ENCODE results near the gene ME1. TPM values are rescaled to one million over a fixed set of nuclear protein-coding genes. Genes with fewer than 3 reads are reported as not detected.

ME1 gene
- total RNA-seq, 1 experiment from 2014 or later: 40.5 TPM

DNA sequence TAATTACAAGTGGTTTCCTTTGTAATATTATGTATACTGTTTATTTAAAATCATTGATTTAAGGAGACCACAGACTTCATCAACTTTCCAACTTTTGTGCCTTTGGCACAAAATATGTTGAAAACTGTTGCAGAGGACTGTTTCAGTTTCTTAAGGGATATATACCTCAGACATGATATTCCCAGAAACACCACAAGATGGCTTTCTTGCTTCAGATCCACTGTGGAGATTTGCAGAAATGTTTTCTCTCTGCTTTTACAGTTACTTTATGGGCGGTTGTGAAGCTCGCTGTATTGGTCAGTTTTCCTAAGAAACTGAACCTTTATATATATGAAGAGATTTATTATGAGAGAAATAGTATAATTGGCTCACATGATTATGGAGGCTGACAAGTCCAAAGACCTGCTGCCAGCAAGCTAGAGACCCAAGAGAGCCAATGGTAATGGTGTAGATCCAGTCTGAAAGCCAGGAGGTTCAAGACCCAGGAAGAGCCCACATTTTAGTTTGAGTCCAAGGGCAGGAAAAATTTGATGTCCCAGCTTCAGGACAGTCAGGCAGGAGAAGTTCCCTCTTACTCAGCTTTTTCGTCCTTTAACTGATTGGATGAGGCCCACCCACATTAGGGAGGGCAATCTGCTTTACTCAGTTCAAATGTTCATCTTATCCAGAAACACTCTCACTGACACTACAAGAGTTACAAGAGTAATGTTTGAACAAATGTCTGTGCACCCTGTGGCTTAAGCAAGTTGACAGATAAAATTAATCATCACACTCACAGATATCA is 12.8 kb downstream of the ME1 start:
- H3K9me3 ChIP-seq (ENCODE audit: control insufficient read depth in 1 of 2, insufficient read depth in 1 of 2, low read depth in 1 of 2, low read length in 2 of 2): no peaks in the 10 kb centered on the region; a peak in 1 of 4 replicates
- no peaks in the 10 kb centered on the region for H3K27me3 ChIP-seq (ENCODE audit: insufficient read depth, low read length)
- H3K4me3 ChIP-seq (replicated peaks in 1 of 2; ENCODE audit: low read depth in 1 of 2, low read length in 2 of 2): no peak overlapping the region
- BruUV-seq (replicated peaks): no TSS peak
- intact Hi-C loops (cut with micrococcal nuclease): loop anchor here (1.0 to 5.0 kb wide), 2 partner anchors 94 to 196 kb away; partner anchors contain the start of gene PRSS35
- H4K20me1 ChIP-seq (ENCODE audit: insufficient read depth): peaks cover 3% of the 10 kb centered on the region; the same call in 1 of the 2 replicates
- no peaks in the 10 kb centered on the region; the same call in 1 of the 2 replicates for H3K9me2 ChIP-seq (ENCODE audit: insufficient read depth)
- TF ChIP-seq CEBPB (IDR thresholded peaks at IDR 0.05; ENCODE audit: low read depth): no peak
- TF ChIP-seq, protein P1, sequence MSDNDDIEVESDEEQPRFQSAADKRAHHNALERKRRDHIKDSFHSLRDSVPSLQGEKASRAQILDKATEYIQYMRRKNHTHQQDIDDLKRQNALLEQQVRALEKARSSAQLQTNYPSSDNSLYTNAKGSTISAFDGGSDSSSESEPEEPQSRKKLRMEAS (IDR thresholded peaks at IDR 0.05): no peak
- TF ChIP-seq, protein P2, sequence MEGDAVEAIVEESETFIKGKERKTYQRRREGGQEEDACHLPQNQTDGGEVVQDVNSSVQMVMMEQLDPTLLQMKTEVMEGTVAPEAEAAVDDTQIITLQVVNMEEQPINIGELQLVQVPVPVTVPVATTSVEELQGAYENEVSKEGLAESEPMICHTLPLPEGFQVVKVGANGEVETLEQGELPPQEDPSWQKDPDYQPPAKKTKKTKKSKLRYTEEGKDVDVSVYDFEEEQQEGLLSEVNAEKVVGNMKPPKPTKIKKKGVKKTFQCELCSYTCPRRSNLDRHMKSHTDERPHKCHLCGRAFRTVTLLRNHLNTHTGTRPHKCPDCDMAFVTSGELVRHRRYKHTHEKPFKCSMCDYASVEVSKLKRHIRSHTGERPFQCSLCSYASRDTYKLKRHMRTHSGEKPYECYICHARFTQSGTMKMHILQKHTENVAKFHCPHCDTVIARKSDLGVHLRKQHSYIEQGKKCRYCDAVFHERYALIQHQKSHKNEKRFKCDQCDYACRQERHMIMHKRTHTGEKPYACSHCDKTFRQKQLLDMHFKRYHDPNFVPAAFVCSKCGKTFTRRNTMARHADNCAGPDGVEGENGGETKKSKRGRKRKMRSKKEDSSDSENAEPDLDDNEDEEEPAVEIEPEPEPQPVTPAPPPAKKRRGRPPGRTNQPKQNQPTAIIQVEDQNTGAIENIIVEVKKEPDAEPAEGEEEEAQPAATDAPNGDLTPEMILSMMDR (IDR thresholded peaks at IDR 0.05 in 2 of 3, conservative IDR thresholded peaks at IDR 0.05 in 1 of 3; ENCODE audit: borderline replicate concordance in 1 of 3, insufficient read depth in 1 of 3, low read depth in 2 of 3, low read length in 2 of 3): peak; percentile 47 to 63 (median 57); a peak in 5 of 6 replicates
- TF ChIP-seq EZH2phosphoT487 (IDR thresholded peaks at IDR 0.05; ENCODE audit: borderline replicate concordance): no peak
- TF ChIP-seq EZH2 (IDR thresholded peaks at IDR 0.05): no peak
- no peak for TF ChIP-seq TCF7L2 (IDR thresholded peaks at IDR 0.05; ENCODE audit: borderline replicate concordance, extremely low read depth, insufficient read depth, insufficient read length)
- TF ChIP-seq CBX3 (IDR thresholded peaks at IDR 0.05; ENCODE audit: low read depth): no peak
- TF ChIP-seq ELF1 (IDR thresholded peaks at IDR 0.05; ENCODE audit: borderline replicate concordance, low read depth): no peak
- no peak for TF ChIP-seq SP1 (IDR thresholded peaks at IDR 0.05; ENCODE audit: low read depth)
- TF ChIP-seq, protein P3, sequence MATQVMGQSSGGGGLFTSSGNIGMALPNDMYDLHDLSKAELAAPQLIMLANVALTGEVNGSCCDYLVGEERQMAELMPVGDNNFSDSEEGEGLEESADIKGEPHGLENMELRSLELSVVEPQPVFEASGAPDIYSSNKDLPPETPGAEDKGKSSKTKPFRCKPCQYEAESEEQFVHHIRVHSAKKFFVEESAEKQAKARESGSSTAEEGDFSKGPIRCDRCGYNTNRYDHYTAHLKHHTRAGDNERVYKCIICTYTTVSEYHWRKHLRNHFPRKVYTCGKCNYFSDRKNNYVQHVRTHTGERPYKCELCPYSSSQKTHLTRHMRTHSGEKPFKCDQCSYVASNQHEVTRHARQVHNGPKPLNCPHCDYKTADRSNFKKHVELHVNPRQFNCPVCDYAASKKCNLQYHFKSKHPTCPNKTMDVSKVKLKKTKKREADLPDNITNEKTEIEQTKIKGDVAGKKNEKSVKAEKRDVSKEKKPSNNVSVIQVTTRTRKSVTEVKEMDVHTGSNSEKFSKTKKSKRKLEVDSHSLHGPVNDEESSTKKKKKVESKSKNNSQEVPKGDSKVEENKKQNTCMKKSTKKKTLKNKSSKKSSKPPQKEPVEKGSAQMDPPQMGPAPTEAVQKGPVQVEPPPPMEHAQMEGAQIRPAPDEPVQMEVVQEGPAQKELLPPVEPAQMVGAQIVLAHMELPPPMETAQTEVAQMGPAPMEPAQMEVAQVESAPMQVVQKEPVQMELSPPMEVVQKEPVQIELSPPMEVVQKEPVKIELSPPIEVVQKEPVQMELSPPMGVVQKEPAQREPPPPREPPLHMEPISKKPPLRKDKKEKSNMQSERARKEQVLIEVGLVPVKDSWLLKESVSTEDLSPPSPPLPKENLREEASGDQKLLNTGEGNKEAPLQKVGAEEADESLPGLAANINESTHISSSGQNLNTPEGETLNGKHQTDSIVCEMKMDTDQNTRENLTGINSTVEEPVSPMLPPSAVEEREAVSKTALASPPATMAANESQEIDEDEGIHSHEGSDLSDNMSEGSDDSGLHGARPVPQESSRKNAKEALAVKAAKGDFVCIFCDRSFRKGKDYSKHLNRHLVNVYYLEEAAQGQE (IDR thresholded peaks at IDR 0.05; ENCODE audit: low read depth): no peak
- TF ChIP-seq, protein P4, sequence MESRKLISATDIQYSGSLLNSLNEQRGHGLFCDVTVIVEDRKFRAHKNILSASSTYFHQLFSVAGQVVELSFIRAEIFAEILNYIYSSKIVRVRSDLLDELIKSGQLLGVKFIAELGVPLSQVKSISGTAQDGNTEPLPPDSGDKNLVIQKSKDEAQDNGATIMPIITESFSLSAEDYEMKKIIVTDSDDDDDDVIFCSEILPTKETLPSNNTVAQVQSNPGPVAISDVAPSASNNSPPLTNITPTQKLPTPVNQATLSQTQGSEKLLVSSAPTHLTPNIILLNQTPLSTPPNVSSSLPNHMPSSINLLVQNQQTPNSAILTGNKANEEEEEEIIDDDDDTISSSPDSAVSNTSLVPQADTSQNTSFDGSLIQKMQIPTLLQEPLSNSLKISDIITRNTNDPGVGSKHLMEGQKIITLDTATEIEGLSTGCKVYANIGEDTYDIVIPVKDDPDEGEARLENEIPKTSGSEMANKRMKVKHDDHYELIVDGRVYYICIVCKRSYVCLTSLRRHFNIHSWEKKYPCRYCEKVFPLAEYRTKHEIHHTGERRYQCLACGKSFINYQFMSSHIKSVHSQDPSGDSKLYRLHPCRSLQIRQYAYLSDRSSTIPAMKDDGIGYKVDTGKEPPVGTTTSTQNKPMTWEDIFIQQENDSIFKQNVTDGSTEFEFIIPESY (IDR thresholded peaks at IDR 0.05; ENCODE audit: extremely low read depth, insufficient replicate concordance, low read length): no peak
- no peak for TF ChIP-seq POLR2AphosphoS5 (IDR thresholded peaks at IDR 0.05; ENCODE audit: low read depth, low read length)
- TF ChIP-seq RAD21 (IDR thresholded peaks at IDR 0.05; ENCODE audit: low read depth): peak; percentile 72
- TF ChIP-seq POLR2A (IDR thresholded peaks at IDR 0.05; ENCODE audit: borderline replicate concordance, extremely low read depth, insufficient read depth, insufficient read length): no peak
- no peak for TF ChIP-seq ZNF274 (IDR thresholded peaks at IDR 0.05; ENCODE audit: low read depth, low read length)
- TF ChIP-seq JUND (IDR thresholded peaks at IDR 0.05): no peak
- no peak for TF ChIP-seq EGR1 (IDR thresholded peaks at IDR 0.05; ENCODE audit: low read depth)
- H3K79me2 ChIP-seq (ENCODE audit: insufficient read depth, low read length): peaks cover 74% of the 10 kb centered on the region
- ChIA-PET CTCF (interaction anchor here (1.3 to 5.1 kb wide), 4 partner anchors 88 to 118 kb away, joined by 4 to 36 read pairs (median 6); partner anchors contain the start of gene PRSS35), POLR2A (interaction anchor here (1.0 kb wide), 1 partner anchor 9 kb away, joined by 3 read pairs; no protein-coding TSS in a partner anchor), RAD21 (ENCODE audit: low non-redundant PET in 1 of 2, low total read pairs in 2 of 2, uncharacterized antibody in 2 of 2, unreplicated experiment in 2 of 2) (interaction anchor here (0.6 to 1.2 kb wide), 3 partner anchors 94 to 96 kb away, joined by 3 to 6 read pairs (median 6); partner anchors contain the start of gene PRSS35 (in 2 of the 2))
- H2AFZ ChIP-seq (ENCODE audit: low read depth, low read length, poor library complexity, severe bottlenecking): no peak overlapping the region
- H3K36me3 ChIP-seq (ENCODE audit: control insufficient read depth in 1 of 2, insufficient read depth in 2 of 2, low read length in 2 of 2): no peaks in the 10 kb centered on the region
- H3K9ac ChIP-seq (ENCODE audit: low read length): no peak overlapping the region
- H3K4me2 ChIP-seq (ENCODE audit: low read length): no peak overlapping the region
- H3K4me1 ChIP-seq (ENCODE audit: control insufficient read depth in 1 of 2, insufficient read depth in 2 of 2, low read length in 2 of 2): no peaks in the 10 kb centered on the region
- peak; percentile 69 for ATAC-seq
- no peak overlapping the region for H3K27ac ChIP-seq (ENCODE audit: low read depth, low read length)
- DNase-seq (ENCODE audit: low read depth, low spot score): peak; percentile 35
